HL-60 (cell line): Measurements from ENCODE around the gene ZBED4.

Source experiments
- DNase-seq, 2 experiments: peaks; one replicate each; pipeline ENCODE4 v3.0.0-alpha.2; 2010 to 2020; ENCODE audit warnings: low read depth in 1 of 2, low spot score in 1 of 2
- H3K27ac ChIP-seq: fragments of 250-450 bp; sonication (Bioruptor Pico); replicated peaks from 2 replicates; pipeline ENCODE4 v1.5.1; 2020; ENCODE audit warnings: mild to moderate bottlenecking, moderate library complexity
- H3K27me3 ChIP-seq: fragments of 250-450 bp; sonication (Bioruptor Pico); 2 replicates; pipeline ENCODE4 v1.5.1; 2021; ENCODE audit warnings: mild to moderate bottlenecking, moderate library complexity; ENCODE audit not compliant: insufficient read depth, poor library complexity, severe bottlenecking
- H3K4me3 ChIP-seq: replicated peaks from 2 replicates; pipeline ENCODE4 v1.5.1; 2011; ENCODE audit warnings: mild to moderate bottlenecking, control low read depth, low read length; ENCODE audit not compliant: insufficient read depth
- CTCF ChIP-seq: IDR thresholded peaks from one replicate; pipeline ENCODE4 v1.5.1; 2011; ENCODE audit warnings: low read length, control low read depth, inconsistent platforms; ENCODE audit not compliant: insufficient read depth
- GABPA ChIP-seq: IDR thresholded peaks from 2 replicates; pipeline ENCODE4 v1.6.1; 2012; ENCODE audit warnings: low read depth
- POLR2AphosphoS5 ChIP-seq: IDR thresholded peaks from 2 replicates; pipeline ENCODE4 v1.6.1; 2012; ENCODE audit warnings: low read depth
- REST ChIP-seq: IDR thresholded peaks from 2 replicates; pipeline ENCODE4 v1.6.1; 2012; ENCODE audit warnings: low read depth; ENCODE audit not compliant: insufficient replicate concordance
- SPI1 ChIP-seq: IDR thresholded peaks from 2 replicates; pipeline ENCODE4 v1.6.1; 2012; ENCODE audit warnings: low read depth, mild to moderate bottlenecking, borderline replicate concordance

ZBED4 gene

GRCh38 chr22:49910229-49911155, 56.8 kb downstream of the ZBED4 start:
- no peak overlapping the region for H3K4me3 ChIP-seq
- no peak overlapping the region for H3K27ac ChIP-seq
- TF ChIP-seq POLR2AphosphoS5 (no peak), GABPA (no peak), CTCF (no peak), REST (no peak), SPI1 (no peak)
- no peaks in the 10 kb centered on the region for H3K27me3 ChIP-seq
- no peak for DNase-seq

- H3K4me3 ChIP-seq: no peak overlapping the region
- no peak overlapping the region for H3K27ac ChIP-seq
- H3K27me3 ChIP-seq: no peaks in the 10 kb centered on the region
- TF ChIP-seq REST (no peak), GABPA (no peak), POLR2AphosphoS5 (no peak), SPI1 (no peak), CTCF (no peak)
- no peak for DNase-seq
These were observed 58.4 kb downstream of the ZBED4 start for GRCh38 chr22:49911881-49912625.

GRCh38 chr22:49913026-49913425, 59.4 kb downstream of the ZBED4 start:
- no peak for DNase-seq
- H3K4me3 ChIP-seq: no peak overlapping the region
- H3K27me3 ChIP-seq: no peaks in the 10 kb centered on the region
- TF ChIP-seq SPI1: no peak
- TF ChIP-seq CTCF: no peak
- TF ChIP-seq POLR2AphosphoS5: no peak
- TF ChIP-seq GABPA: no peak
- no peak for TF ChIP-seq REST
- H3K27ac ChIP-seq: no peak overlapping the region
